RCC 7860 (cell line): ENCODE results near the gene TRIM67.

Experiments
- DNase-seq: peaks from one replicate; pipeline ENCODE4 v3.0.0-alpha.2; 2015; ENCODE audit warnings: low spot score
- FAIRE-seq: peaks from 2 replicates; lab custom pipeline; 2012; peaks lifted over from hg19 to GRCh38; lab: Jason Lieb, UNC

The TRIM67 gene

GRCh38 chr1:231182317-231182716, 20.5 kb downstream of the TRIM67 start:
- FAIRE-seq (no peak), DNase-seq (no peak)

GRCh38 chr1:231183639-231184590, 22.1 kb downstream of the TRIM67 start:
- DNase-seq (no peak), FAIRE-seq (no peak)

GRCh38 chr1:231184891-231185290, 23.0 kb downstream of the TRIM67 start:
- no peak for FAIRE-seq
- no peak for DNase-seq

GRCh38 chr1:231185391-231185790, 23.5 kb downstream of the TRIM67 start:
- FAIRE-seq (no peak), DNase-seq (no peak)

- DNase-seq (no peak), FAIRE-seq (no peak)
These were observed 24.7 kb downstream of the TRIM67 start for GRCh38 chr1:231186356-231187115.

- DNase-seq (no peak), FAIRE-seq (no peak)
These were observed 25.7 kb downstream of the TRIM67 start for GRCh38 chr1:231187571-231187970.

- no peak for DNase-seq
- no peak for FAIRE-seq
These were observed 26.2 kb downstream of the TRIM67 start for GRCh38 chr1:231188072-231188471.

GRCh38 chr1:231188768-231189167, 26.9 kb downstream of the TRIM67 start:
- FAIRE-seq (no peak), DNase-seq (no peak)

- DNase-seq: no peak
- FAIRE-seq: no peak
These were observed 27.9 kb downstream of the TRIM67 start for GRCh38 chr1:231189683-231190270.

- DNase-seq (no peak), FAIRE-seq (no peak)
These were observed 28.6 kb downstream of the TRIM67 start for GRCh38 chr1:231190456-231190855.

GRCh38 chr1:231192620-231193163, 30.8 kb downstream of the TRIM67 start:
- FAIRE-seq (peak; percentile 98), DNase-seq (peak; percentile 99)

GRCh38 chr1:231193710-231194340, 32.0 kb downstream of the TRIM67 start:
- FAIRE-seq: no peak

GRCh38 chr1:231194476-231194842, 32.6 kb downstream of the TRIM67 start:
- DNase-seq (peak; percentile 80), FAIRE-seq (no peak)

More at GRCh38 chr1:231193710-231194340, 32.0 kb downstream of the TRIM67 start:
- DNase-seq: peak; percentile 32

GRCh38 chr1:231194843-231195516, 33.1 kb downstream of the TRIM67 start:
- peak; percentile 97 for DNase-seq
- FAIRE-seq: peak; percentile 98

GRCh38 chr1:231196307-231196706, 34.4 kb downstream of the TRIM67 start:
- FAIRE-seq: no peak

GRCh38 chr1:231196728-231197127, 34.9 kb downstream of the TRIM67 start:
- FAIRE-seq (no peak), DNase-seq (no peak)

More at GRCh38 chr1:231196307-231196706, 34.4 kb downstream of the TRIM67 start:
- no peak for DNase-seq

GRCh38 chr1:231199868-231200267, 38.0 kb downstream of the TRIM67 start:
- FAIRE-seq: no peak

GRCh38 chr1:231200388-231201031, 38.7 kb downstream of the TRIM67 start:
- DNase-seq (peak; percentile 27), FAIRE-seq (no peak)

More at GRCh38 chr1:231199868-231200267, 38.0 kb downstream of the TRIM67 start:
- no peak for DNase-seq

- DNase-seq (no peak), FAIRE-seq (no peak)
These were observed 39.6 kb downstream of the TRIM67 start for GRCh38 chr1:231201375-231201978.
